Measurements from ENCODE around the gene GNG12.
"Not testable (repeated sequence)": the region's sequence is repeated elsewhere in the genome, so short reads cannot be mapped to it uniquely, and the experiment has no call there.

The GNG12 gene

GRCh38 chr1:67672260-67672803 is 160.9 kb downstream of the GNG12 start:
- intact Hi-C loops (cut with DNase I): no loop called here
- no peak for DNase-seq

- DNase-seq: no peak
- intact Hi-C loops (cut with DNase I): no loop called here
Observed at GRCh38 chr1:67668660-67669059, 164.6 kb downstream of the GNG12 start.

- intact Hi-C loops (cut with DNase I): no loop called here
- no peak for DNase-seq
Observed at GRCh38 chr1:67666636-67667035, 166.6 kb downstream of the GNG12 start.

- DNase-seq; intact Hi-C loops (cut with DNase I): not testable (repeated sequence)
Observed at GRCh38 chr1:67665307-67665706, 168.0 kb downstream of the GNG12 start.

- intact Hi-C loops (cut with DNase I): no loop called here
- no peak for DNase-seq
Observed at GRCh38 chr1:67664048-67664447, 169.2 kb downstream of the GNG12 start.

- DNase-seq: no peak
- intact Hi-C loops (cut with DNase I): no loop called here
Observed at GRCh38 chr1:67662884-67663283, 170.4 kb downstream of the GNG12 start.

GRCh38 chr1:67659229-67659628 is 174.0 kb downstream of the GNG12 start:
- intact Hi-C loops (cut with DNase I): no loop called here

GRCh38 chr1:67657152-67657551 is 176.1 kb downstream of the GNG12 start:
- intact Hi-C loops (cut with DNase I); DNase-seq: not testable (repeated sequence)

More at GRCh38 chr1:67659229-67659628, 174.0 kb downstream of the GNG12 start:
- no peak for DNase-seq

- DNase-seq: no peak
- intact Hi-C loops (cut with DNase I): no loop called here
Observed at GRCh38 chr1:67655581-67655980, 177.7 kb downstream of the GNG12 start.

- intact Hi-C loops (cut with DNase I): no loop called here
- no peak for DNase-seq
Observed at GRCh38 chr1:67653304-67653703, 180.0 kb downstream of the GNG12 start.

- intact Hi-C loops (cut with DNase I): no loop called here
- DNase-seq: no peak
Observed at GRCh38 chr1:67652800-67653199, 180.5 kb downstream of the GNG12 start.
